GM19351 (cell line): ENCODE data around the gene KPTN.

Experiments used
- ATAC-seq: cut with Tn5 transposase; IDR thresholded peaks from one replicate; pipeline ENCODE4 v1.9.1; 2021; ENCODE audit warnings: mild to moderate bottlenecking, moderate library complexity; ENCODE audit not compliant: unreplicated experiment

Gene KPTN

GRCh38 chr19:47509170-47509847 lies 25.3 kb upstream of the KPTN start:
- ATAC-seq, result no peak

- no peak for ATAC-seq
These were observed 24.7 kb upstream of the KPTN start for GRCh38 chr19:47508721-47509120.

- ATAC-seq, result no peak
These were observed 24.0 kb upstream of the KPTN start for GRCh38 chr19:47507924-47508553.

DNA sequence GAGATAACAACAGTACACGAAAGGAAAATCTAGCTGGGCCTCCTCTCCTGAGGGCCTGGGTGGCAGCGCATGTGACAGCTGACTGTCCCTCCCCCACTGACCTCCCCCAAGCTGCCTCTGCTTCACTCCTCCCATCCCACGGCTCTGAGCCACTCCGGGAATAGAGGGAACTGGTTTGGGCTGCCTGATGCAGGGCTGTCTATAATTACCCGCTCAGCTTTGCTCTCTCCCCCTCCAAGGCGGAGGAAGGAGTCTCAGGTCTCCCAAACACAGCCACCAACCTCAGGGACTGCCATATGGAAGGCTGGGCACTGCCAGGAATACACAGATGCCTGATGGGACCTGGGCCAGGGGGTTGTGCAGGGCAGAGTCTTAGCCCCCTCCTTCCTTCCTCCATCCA lies 23.0 kb upstream of the KPTN start:
- no peak for ATAC-seq

GRCh38 chr19:47506459-47506858 lies 22.4 kb upstream of the KPTN start:
- no peak for ATAC-seq

DNA sequence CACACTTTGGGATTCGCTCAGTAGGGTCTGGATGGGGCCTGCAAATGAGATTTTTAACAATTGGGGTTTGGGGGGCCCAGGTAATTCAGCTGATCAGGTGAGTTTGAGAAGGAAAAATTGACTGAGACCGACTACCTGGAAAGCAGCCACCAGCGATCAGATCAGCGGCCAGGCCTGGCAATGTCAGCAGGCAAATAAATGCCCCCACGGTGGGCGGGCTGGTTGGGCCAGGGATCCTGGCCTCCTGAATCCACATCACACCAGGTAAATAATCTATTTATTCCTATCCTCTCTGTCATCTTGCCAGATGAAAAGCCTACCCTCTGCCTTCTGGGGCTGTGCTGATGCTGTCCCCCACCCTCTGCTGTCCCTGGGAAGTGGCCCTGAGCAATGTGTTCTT lies 21.5 kb upstream of the KPTN start:
- no peak for ATAC-seq

- no peak for ATAC-seq
These were observed 19.8 kb upstream of the KPTN start for GRCh38 chr19:47503826-47504150.

- no peak for ATAC-seq
These were observed 19.3 kb upstream of the KPTN start for GRCh38 chr19:47503130-47503825.

- ATAC-seq, result no peak
These were observed 16.1 kb upstream of the KPTN start for GRCh38 chr19:47499863-47500830.

- no peak for ATAC-seq
These were observed 15.4 kb upstream of the KPTN start for GRCh38 chr19:47499371-47499770.

- ATAC-seq, result no peak
These were observed 14.5 kb upstream of the KPTN start for GRCh38 chr19:47498561-47498960.

- no peak for ATAC-seq
These were observed 14.0 kb upstream of the KPTN start for GRCh38 chr19:47497821-47498520.

DNA sequence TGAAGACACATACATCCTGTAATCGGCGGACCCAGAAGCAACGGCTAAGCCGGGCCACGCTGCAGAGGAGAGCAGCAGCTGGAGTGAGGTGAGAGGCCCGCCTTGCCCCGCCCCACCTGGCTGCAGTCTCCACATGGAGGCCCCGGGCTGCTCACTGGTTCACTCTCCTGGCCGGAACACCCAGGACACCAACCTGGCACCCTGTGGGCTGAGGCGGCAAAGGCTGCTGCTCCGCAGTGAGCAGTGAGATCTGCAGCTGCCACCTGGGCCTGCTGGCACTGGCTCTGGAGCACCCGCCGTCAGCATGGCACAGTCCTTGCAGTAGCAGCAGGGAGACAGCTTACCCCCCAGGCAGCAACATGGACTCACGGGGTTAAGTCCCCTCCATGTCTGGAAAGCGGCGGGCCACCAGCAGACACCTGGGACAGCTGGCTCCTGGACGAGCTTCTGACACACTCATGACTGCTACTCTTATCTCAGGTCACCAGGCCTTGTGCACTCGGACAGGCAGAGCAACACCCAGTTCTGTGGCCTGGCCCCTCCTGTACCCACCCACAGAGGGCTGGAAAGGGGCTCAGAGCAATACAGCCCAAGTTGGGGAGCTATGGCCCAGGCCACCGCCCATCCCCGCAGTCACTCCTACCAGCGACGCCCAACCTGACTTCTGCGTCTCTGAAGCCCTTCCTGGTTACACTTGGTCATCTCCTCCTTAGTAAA lies 13.2 kb upstream of the KPTN start:
- no peak for ATAC-seq

DNA sequence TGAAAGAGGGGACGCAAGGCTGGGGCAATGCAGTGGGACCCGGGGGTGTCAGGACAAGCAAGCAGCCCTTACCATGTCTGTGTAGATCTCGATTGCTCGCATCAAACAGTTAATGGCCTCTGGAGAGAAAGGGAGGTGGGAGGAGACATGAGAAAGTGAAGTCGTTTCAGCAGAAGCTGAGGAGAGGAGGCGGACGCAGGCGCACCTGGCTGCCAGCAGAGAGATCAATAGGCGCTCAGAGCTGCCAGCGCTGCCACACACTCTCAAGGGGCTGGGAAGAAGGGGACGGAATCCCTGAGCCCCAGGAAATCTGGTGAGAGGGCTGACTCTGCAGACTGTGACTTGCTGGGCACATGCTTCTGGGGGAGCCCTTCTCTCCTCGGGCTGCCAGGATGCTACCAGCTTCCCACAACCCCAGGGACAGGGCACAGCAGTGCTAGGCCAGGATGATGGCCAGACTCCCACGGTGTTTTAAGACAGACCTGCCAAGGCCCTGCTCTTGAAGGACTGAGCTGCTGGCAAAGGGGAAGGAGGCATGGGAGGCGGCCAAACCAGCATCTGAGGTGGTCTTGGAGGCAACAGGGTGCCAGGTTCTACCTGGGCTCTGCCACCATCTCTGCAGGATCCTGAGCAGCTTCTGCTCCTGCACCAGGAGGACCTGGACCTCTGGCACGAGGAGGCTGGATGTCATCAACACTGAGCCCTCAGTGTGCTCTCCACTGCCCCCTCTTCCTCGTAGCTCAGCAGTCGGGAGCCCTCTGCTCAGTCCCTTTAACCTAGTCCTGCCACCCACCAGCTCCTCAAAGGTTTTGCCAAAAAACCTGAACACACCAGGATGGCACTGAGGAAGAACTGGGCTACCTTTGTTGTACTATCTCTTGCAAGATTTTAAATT lies 11.7 kb upstream of the KPTN start:
- no peak for ATAC-seq

DNA sequence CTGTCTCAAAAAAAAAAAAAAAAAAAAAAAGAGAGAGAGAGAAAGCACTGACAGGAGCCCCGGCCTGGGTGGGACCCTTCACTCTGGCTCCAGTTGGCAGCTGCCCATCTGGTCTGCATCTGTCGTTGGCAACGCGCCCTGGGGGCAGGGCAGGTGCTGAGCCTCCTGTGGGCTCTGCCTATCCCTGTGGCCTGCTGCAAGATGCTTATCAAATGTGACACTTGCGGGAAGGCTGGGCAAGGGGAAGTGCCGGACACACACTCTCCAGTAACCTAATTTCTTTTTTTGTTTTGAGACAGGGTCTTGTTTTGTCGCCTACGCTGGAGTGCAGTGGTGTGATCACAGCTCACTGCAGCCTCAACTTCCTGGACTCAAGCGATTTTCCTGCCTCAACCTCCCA lies 10.7 kb upstream of the KPTN start:
- ATAC-seq, result no peak

GRCh38 chr19:47494211-47494547 lies 10.2 kb upstream of the KPTN start:
- ATAC-seq, result no peak

DNA sequence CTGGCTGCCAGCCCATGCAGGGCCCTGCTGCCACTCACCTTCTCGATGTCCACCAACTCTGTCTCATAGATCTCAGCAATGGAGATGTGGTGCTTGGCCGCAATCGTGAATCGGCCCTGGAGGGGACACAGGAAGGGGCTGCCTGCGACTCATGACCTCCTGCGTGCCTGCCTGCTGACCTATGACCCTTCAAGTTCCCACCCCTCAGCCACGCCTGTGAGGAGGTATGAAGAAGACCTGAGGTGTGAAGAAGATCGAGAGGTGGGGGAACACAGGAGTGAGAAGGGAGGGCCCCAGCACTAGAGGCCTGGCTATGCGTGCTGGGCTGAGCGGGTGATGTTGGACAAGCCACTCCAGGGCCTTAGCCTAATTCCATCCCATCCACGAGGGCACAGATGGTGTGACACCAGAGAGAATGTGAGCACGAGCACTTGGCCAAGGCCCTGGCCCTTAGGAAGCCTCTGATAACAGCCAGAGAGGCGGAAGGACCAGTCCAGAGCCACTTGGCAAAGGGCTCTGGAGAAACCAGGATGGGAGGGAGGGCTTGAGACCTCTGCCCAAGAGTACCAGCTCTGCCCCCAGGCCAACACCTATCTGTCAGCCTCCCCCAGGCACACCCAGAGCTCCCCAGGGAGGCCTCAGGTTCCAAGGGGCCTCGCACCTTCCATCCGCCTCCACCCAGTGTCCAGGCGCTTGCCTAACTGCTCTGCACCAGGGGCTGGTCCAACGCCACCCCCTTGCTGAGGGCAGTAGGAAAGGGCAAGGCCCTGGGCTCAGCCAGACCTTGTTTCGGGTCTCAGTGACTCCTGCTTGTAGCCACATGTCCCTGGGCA lies 9.6 kb upstream of the KPTN start:
- no peak for ATAC-seq
